ENCODE measurements around the gene TSPAN3. TPM values are rescaled to one million over a fixed set of nuclear protein-coding genes. Genes with fewer than 3 reads are reported as not detected.

The TSPAN3 gene
- total RNA-seq, 2 experiments from 2014 or later: 21.9 to 24.9 TPM

DNA sequence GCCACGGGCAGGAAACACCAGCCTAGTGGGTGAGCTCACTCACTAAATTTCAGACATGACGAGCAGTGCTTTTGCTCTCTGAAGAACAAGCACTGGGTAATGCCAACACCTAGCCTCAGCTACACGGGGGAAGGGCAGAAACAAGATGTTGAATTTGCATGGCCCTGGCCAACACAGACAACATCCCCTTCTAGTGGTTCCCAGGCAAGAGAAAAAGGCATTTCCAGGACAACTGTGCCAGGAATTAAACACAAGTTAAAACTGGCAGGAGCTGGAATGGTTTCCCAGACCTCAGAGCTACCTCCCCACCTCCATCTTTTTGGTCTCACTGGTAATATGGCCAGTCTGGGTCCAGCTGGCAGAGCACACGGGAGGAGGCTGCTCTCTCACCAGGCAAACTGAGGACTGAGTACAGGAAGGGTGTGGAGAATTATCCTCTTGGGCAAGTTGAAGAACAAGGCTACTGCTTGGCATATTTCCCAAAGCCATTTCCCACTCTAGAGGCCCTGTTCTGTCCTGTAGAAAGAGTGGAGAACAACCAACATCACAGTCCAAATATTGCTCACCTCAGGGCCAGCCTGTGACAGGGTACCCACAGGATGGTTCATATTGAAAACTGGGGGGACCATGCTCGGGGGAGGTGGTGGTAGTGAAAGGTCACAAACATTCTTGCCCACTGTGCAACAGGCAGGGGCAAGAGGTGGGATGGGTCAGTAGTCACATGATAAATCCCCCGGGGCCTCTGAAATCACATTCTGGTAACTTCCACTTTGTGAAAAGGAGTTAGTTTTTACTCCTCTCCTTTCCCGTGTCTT is 26.5 kb downstream of the TSPAN3 start:
- Mint-ChIP-seq H3K4me1 (ENCODE audit: low read depth) (peaks cover 6% of the 10 kb centered on the region), H3K27ac (no peak overlapping the region), H3K27me3 (ENCODE audit: low read depth) (no peaks in the 10 kb centered on the region), H3K36me3 (ENCODE audit: low read depth) (peaks cover 35% of the 10 kb centered on the region), H3K4me3 (no peak overlapping the region), H3K9me3 (peaks cover 3% of the 10 kb centered on the region)
- DNase-seq: no peak
- intact Hi-C loops (cut with micrococcal nuclease): no loop called here
- CTCF ChIA-PET: interaction anchor here (0.6 kb wide), 1 partner anchor 482 kb away, joined by 3 read pairs; no protein-coding TSS in a partner anchor

DNA sequence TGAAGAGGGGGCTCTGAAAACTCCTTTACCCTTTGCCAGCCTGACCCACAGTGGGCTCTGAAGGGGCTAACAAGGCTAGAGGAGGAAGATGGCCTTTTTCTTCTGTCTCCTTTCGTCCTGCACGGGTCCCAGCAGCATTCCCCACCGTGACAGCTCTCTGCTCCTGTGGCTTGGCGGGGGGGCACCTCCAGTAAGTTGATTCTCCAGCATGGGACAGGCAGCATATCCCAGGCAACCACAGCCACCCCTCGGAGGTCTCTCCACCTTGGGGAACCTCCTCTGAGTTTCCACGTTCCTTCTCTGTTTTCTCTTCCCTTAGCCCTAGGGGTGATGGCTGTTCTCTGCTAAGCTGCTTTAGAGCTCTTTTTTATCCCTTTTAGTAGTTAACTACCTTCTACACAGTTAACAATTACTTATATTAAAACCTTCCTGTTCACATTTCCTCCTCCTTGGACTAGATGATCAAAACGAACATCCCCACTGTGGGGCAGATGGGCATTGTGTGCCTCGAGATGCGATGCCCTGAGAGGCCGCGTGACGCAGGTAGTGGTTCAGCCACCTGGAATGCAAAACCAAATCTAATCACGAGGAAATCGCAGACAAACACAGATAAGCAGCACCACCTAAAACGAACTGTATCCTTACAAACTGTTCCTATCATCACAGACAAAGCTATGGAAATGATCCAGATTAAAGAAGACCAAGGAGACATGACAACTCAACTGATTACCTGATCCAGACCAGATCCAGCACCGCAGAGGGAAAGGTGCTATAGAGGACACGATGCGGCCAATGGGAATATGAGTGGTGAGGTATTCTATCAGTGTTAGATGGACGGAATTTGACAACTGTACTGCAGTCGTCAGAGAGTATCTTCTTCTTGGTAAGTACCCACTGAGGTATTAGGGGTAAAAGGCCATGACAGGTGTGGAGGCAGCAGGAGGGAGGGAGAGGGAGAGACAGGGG is 27.7 kb downstream of the TSPAN3 start:
- intact Hi-C loops (cut with micrococcal nuclease): no loop called here
- H3K36me3 Mint-ChIP-seq (ENCODE audit: low read depth): peaks cover 39% of the 10 kb centered on the region
- no peaks in the 10 kb centered on the region for H3K27me3 Mint-ChIP-seq (ENCODE audit: low read depth)
- peaks cover 3% of the 10 kb centered on the region for H3K9me3 Mint-ChIP-seq
- H3K4me3 Mint-ChIP-seq: no peak overlapping the region
- peaks cover 6% of the 10 kb centered on the region for H3K4me1 Mint-ChIP-seq (ENCODE audit: low read depth)
- no peak for DNase-seq
- CTCF ChIA-PET: interaction anchor here (0.6 kb wide), 1 partner anchor 42 kb away, joined by 5 read pairs; no protein-coding TSS in a partner anchor
- H3K27ac Mint-ChIP-seq: no peak overlapping the region

DNA sequence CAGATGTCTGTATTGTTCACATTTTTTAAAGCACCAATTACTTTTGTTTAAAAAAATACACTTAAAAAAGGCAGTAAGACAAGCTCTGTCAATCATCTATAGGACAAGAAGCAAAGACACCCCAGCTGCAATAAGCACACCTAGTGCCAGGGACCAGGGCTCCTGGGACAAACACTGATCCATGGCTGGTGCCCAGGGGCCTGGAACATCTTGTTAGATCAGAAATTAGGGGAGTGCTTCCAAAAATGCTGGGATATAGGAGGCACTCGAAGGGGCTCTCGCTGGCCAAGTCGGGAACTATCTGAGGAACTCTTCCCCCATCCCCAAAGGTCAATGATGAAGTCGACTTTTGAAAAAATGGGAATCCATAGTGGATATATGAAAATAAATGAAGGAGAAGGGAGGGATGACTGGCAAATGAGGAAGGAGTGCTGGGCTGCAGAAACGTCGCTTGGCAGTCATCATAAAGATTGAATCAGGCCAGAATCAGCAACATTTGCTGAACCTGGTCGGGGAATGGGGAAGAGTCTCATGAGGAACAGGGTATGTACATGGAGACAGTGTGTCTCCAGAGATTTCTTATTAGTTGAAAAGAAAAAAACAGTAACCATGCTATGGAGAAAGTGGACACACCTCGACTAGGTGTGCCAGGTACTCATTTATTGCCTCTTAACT is 28.5 kb downstream of the TSPAN3 start:
- peaks cover 46% of the 10 kb centered on the region for H3K36me3 Mint-ChIP-seq (ENCODE audit: low read depth)
- H3K4me3 Mint-ChIP-seq: no peak overlapping the region
- CTCF ChIA-PET: no interaction called here
- no peaks in the 10 kb centered on the region for H3K27me3 Mint-ChIP-seq (ENCODE audit: low read depth)
- intact Hi-C loops (cut with micrococcal nuclease): no loop called here
- H3K4me1 Mint-ChIP-seq (ENCODE audit: low read depth): peaks cover 6% of the 10 kb centered on the region
- peaks cover 9% of the 10 kb centered on the region for H3K9me3 Mint-ChIP-seq
- DNase-seq: no peak
- no peak overlapping the region for H3K27ac Mint-ChIP-seq

DNA sequence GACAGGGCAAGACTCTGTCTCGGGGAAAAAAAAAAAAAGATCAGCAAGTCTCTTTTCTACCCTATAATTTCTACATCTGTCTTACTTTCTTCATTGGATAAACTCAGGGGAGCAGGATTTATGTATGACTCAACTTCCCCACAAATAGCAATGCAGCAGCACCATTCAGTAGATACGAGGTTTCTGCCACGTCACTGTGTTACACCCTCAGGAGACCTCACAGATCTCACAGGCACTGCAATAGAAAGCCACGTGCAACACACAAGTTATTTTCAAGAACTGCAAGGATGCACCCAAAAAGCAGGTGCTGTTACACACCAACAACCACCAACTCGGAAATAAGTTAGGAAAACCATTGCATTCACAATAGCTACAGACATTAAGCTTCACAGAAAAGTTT is 30.2 kb downstream of the TSPAN3 start:
- H3K4me3 Mint-ChIP-seq: no peak overlapping the region
- H3K27me3 Mint-ChIP-seq (ENCODE audit: low read depth): no peaks in the 10 kb centered on the region
- peaks cover 12% of the 10 kb centered on the region for H3K9me3 Mint-ChIP-seq
- H3K36me3 Mint-ChIP-seq (ENCODE audit: low read depth): peaks cover 50% of the 10 kb centered on the region
- peaks cover 6% of the 10 kb centered on the region for H3K4me1 Mint-ChIP-seq (ENCODE audit: low read depth)
- CTCF ChIA-PET: interaction anchor here (0.6 to 0.9 kb wide), 2 partner anchors 67 to 68 kb away, joined by 3 read pairs; no protein-coding TSS in a partner anchor
- intact Hi-C loops (cut with micrococcal nuclease): no loop called here
- peak overlapping the region; percentile 12 for H3K27ac Mint-ChIP-seq
- DNase-seq: no peak

GRCh38 chr15:77039848-77040247 is 31.1 kb downstream of the TSPAN3 start:
- CTCF ChIA-PET: interaction anchor here (0.6 kb wide), 1 partner anchor 69 kb away, joined by 3 read pairs; no protein-coding TSS in a partner anchor
- H3K27ac Mint-ChIP-seq: no peak overlapping the region
- intact Hi-C loops (cut with micrococcal nuclease): no loop called here
- H3K4me1 Mint-ChIP-seq (ENCODE audit: low read depth): peaks cover 3% of the 10 kb centered on the region
- H3K4me3 Mint-ChIP-seq: no peak overlapping the region
- no peak for DNase-seq
- H3K9me3 Mint-ChIP-seq: peaks cover 12% of the 10 kb centered on the region
- no peaks in the 10 kb centered on the region for H3K27me3 Mint-ChIP-seq (ENCODE audit: low read depth)
- H3K36me3 Mint-ChIP-seq (ENCODE audit: low read depth): peaks cover 46% of the 10 kb centered on the region

GRCh38 chr15:77039217-77039533 is 31.7 kb downstream of the TSPAN3 start:
- peaks cover 3% of the 10 kb centered on the region for H3K4me1 Mint-ChIP-seq (ENCODE audit: low read depth)
- H3K27me3 Mint-ChIP-seq (ENCODE audit: low read depth): no peaks in the 10 kb centered on the region
- intact Hi-C loops (cut with micrococcal nuclease): no loop called here
- H3K27ac Mint-ChIP-seq: peak overlapping the region; percentile 46
- CTCF ChIA-PET: no interaction called here
- DNase-seq: no peak
- H3K4me3 Mint-ChIP-seq: no peak overlapping the region
- peaks cover 44% of the 10 kb centered on the region for H3K36me3 Mint-ChIP-seq (ENCODE audit: low read depth)
- peaks cover 12% of the 10 kb centered on the region for H3K9me3 Mint-ChIP-seq

GRCh38 chr15:77038312-77039216 is 32.3 kb downstream of the TSPAN3 start:
- Mint-ChIP-seq H3K4me1 (ENCODE audit: low read depth) (peaks cover 3% of the 10 kb centered on the region), H3K9me3 (peaks cover 12% of the 10 kb centered on the region), H3K27ac (peak overlapping the region; percentile 46), H3K36me3 (ENCODE audit: low read depth) (peaks cover 42% of the 10 kb centered on the region), H3K27me3 (ENCODE audit: low read depth) (no peaks in the 10 kb centered on the region), H3K4me3 (no peak overlapping the region)
- CTCF ChIA-PET: no interaction called here
- DNase-seq: no peak
- intact Hi-C loops (cut with micrococcal nuclease): no loop called here

DNA sequence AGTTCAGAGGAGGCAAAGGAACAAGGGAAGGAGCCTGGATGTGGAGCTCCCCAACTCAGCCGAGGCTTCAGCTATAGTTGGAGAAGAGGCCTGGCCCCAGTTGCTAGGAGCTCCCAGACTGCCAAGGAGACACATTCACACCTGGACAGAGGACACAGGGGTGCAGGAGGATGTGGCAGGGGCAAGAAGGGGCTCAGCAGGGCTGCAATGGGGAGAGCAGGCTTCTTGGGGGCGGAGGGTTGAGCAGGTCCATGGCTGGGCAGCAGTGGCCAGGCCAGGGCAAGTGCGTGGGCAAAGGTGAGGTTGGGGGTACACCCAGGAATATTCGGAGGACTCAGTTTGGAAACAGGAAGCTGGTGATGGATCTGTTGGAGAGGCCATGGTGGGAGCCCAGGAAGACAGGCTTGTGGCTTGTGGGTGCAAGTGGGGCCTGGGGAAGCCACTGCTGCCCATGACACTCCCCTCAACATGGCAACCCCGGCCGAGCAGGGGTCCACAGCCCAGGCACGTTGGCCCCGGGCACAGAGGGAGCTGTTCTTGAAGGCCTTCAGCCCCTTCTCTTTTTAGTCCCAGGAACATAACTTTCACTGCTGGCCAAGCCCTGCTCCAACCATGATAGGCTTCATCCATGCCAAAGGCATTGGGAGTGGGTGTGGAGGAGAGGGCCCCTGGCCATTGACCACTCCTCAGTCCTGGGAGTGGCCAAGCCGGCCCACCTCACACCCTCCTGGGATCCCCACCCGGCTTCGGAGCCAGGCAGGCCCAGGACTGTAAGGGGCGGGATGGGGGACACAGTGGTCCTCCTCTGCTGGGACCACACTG is 33.3 kb downstream of the TSPAN3 start:
- DNase-seq: no peak
- peaks cover 12% of the 10 kb centered on the region for H3K9me3 Mint-ChIP-seq
- intact Hi-C loops (cut with micrococcal nuclease): no loop called here
- H3K4me1 Mint-ChIP-seq (ENCODE audit: low read depth): peaks cover 3% of the 10 kb centered on the region
- peak overlapping the region; percentile 76 for H3K27ac Mint-ChIP-seq
- H3K36me3 Mint-ChIP-seq (ENCODE audit: low read depth): peaks cover 39% of the 10 kb centered on the region
- H3K4me3 Mint-ChIP-seq: peak overlapping the region; percentile 27
- no peaks in the 10 kb centered on the region for H3K27me3 Mint-ChIP-seq (ENCODE audit: low read depth)
- CTCF ChIA-PET: interaction anchor here (0.6 to 4.4 kb wide), 3 partner anchors 14 to 64 kb away, joined by 3 to 34 read pairs (median 4); no protein-coding TSS in a partner anchor

- Mint-ChIP-seq H3K27ac (peak overlapping the region; percentile 76), H3K4me1 (ENCODE audit: low read depth) (peaks cover 3% of the 10 kb centered on the region), H3K27me3 (ENCODE audit: low read depth) (no peaks in the 10 kb centered on the region), H3K4me3 (no peak overlapping the region), H3K9me3 (peaks cover 12% of the 10 kb centered on the region), H3K36me3 (ENCODE audit: low read depth) (peaks cover 36% of the 10 kb centered on the region)
- no peak for DNase-seq
- intact Hi-C loops (cut with micrococcal nuclease): no loop called here
- CTCF ChIA-PET: interaction anchor here (0.6 to 4.4 kb wide), 5 partner anchors 13 to 68 kb away, joined by 3 to 34 read pairs (median 3); no protein-coding TSS in a partner anchor
These were observed 34.1 kb downstream of the TSPAN3 start for GRCh38 chr15:77036537-77037387.

- no peak for DNase-seq
- CTCF ChIA-PET: interaction anchor here (1.0 to 4.4 kb wide), 8 partner anchors 10 to 69 kb away, joined by 3 to 34 read pairs (median 5); no protein-coding TSS in a partner anchor
- H3K36me3 Mint-ChIP-seq (ENCODE audit: low read depth): peaks cover 36% of the 10 kb centered on the region
- no peak overlapping the region for H3K4me3 Mint-ChIP-seq
- H3K4me1 Mint-ChIP-seq (ENCODE audit: low read depth): peaks cover 3% of the 10 kb centered on the region
- intact Hi-C loops (cut with micrococcal nuclease): no loop called here
- peaks cover 12% of the 10 kb centered on the region for H3K9me3 Mint-ChIP-seq
- no peaks in the 10 kb centered on the region for H3K27me3 Mint-ChIP-seq (ENCODE audit: low read depth)
- H3K27ac Mint-ChIP-seq: peak overlapping the region; percentile 61
These were observed 34.9 kb downstream of the TSPAN3 start for GRCh38 chr15:77035999-77036471.
